D721Med (cell line): Measurements from ENCODE around the gene PAX6.

ENCODE experiments used
- DNase-seq: peaks from one replicate; pipeline ENCODE4 v3.0.0; 2011; ENCODE audit warnings: low spot score; ENCODE audit not compliant: insufficient read length
- FAIRE-seq: peaks from 2 replicates; lab custom pipeline; 2011; peaks lifted over from hg19 to GRCh38; lab: Jason Lieb, UNC
- CTCF ChIP-seq: IDR thresholded peaks from 2 replicates; pipeline ENCODE4 v1.5.1; 2012; ENCODE audit warnings: mild to moderate bottlenecking, control low read depth; ENCODE audit not compliant: insufficient read depth; ENCODE audit errors: missing control alignments

The PAX6 gene

DNA sequence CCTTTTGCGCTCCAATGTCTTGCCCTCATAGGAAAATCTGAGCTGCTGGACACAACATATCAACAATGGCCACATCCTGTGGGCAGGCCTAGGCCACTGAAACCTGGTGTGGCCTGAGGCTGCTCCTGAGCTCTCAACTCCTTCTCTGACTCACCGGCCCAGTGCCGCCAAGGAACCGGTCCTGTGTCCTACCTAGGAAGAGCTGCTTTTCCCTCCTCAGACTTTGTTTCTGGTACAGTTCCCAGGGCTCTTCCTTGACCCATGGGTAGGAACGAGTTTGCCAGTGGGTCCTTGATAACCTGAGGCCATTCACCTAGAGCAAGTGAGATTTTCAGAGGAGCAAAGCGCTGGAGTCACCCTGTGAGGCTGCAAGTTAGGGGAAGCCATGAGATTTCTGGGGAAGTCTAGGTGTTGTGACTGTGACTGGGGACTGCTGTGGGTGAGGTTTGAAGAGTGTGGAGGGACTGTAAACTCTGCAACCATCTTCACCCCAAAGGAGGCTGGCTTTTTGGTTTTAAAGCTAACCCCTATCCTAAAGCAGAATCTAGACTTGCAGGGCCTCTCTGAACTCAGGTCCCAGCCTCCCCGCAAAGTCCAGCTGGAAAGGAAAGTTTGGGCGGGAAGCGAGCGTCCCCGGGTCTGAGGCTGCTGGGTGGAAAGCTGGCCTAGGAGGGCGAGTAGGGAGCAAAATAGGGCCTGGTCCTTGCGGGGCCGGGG, 12.0 kb upstream of the PAX6 start:
- DNase-seq (no peak), FAIRE-seq (no peak)
- no peak for TF ChIP-seq CTCF

GRCh38 chr11:31822175-31822926, 11.2 kb upstream of the PAX6 start:
- no peak for DNase-seq
- FAIRE-seq = no peak
- TF ChIP-seq CTCF = no peak

- FAIRE-seq (no peak), DNase-seq (no peak)
- no peak for TF ChIP-seq CTCF
These were observed 10.6 kb upstream of the PAX6 start for GRCh38 chr11:31821766-31822165.

GRCh38 chr11:31821235-31821764, 10.2 kb upstream of the PAX6 start:
- FAIRE-seq (no peak), DNase-seq (no peak)
- no peak for TF ChIP-seq CTCF

GRCh38 chr11:31820438-31820818, 9.3 kb upstream of the PAX6 start:
- FAIRE-seq (no peak), DNase-seq (no peak)
- no peak for TF ChIP-seq CTCF

DNA sequence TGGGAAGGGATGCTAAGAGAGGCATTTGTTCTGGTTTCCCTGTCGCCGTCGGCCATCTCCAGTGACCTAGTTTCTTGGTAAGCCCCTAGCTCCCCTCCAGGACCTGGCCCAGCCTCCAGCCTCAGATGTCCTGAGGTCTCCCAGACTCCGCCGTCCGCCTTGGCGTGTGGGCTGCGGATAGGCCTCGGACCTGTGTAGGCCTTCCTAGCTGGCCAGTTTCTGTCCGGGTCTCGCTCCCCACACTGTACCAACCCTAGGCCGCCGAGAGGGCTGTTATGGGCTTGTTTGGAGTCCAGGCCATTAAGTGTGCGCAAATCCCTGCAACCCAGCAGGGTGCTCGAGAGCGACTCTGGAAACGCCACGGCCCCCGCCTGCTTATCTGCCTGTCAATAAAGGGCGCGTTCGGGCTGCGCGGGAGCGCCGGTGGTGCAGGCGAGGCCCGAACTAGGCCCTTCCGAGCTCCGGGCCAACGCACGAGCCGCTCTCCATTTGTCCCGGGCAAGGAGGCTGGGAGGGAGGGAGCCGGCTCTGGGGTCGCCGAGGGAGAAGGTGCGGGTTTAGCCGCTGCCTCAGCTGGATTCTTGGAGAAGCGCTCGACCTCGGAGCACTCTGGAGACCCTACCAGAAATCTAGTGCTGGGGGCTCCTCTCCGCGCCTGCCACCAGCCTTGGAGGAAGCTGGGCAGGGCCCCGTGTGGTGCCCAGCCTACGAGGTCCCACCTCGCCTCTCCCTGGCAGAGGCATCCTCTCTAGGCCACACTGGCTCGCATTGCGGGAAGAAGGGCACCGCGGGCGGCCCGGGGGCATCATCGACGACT, 8.7 kb upstream of the PAX6 start:
- TF ChIP-seq CTCF = no peak
- FAIRE-seq (no peak), DNase-seq (no peak)
